Endometrium (tissue), 2 donors: Measurements from ENCODE around the gene RBM23.

ENCODE experiments used
- FAIRE-seq: peaks from 2 replicates; lab custom pipeline; 2012; peaks lifted over from hg19 to GRCh38; lab: Jason Lieb, UNC
- donor health status: control.
- donor health status: control.

The RBM23 gene

GRCh38 chr14:22885975-22886374 is 33.0 kb downstream of the RBM23 start:
- no peak for FAIRE-seq

GRCh38 chr14:22884738-22885523 is 34.0 kb downstream of the RBM23 start:
- no peak for FAIRE-seq

GRCh38 chr14:22884076-22884737 is 34.7 kb downstream of the RBM23 start:
- no peak for FAIRE-seq

- FAIRE-seq, result no peak
Measured at GRCh38 chr14:22883173-22883976, 35.6 kb downstream of the RBM23 start, which contains the start of gene REM2. Gene REM2 (plus strand): TSS chr14:22883222. CDS start chr14:22883288, 66 bp downstream.

GRCh38 chr14:22882529-22883172 is 36.3 kb downstream of the RBM23 start:
- no peak for FAIRE-seq

- no peak for FAIRE-seq
Measured at GRCh38 chr14:22882064-22882463, 36.9 kb downstream of the RBM23 start.

GRCh38 chr14:22878271-22879246 is 40.4 kb downstream of the RBM23 start:
- no peak for FAIRE-seq

- no peak for FAIRE-seq
Measured at GRCh38 chr14:22877000-22877501, 41.9 kb downstream of the RBM23 start.

- FAIRE-seq, result no peak
Measured at GRCh38 chr14:22875748-22876319, 43.1 kb downstream of the RBM23 start.

GRCh38 chr14:22875003-22875747 is 43.8 kb downstream of the RBM23 start:
- no peak for FAIRE-seq

GRCh38 chr14:22872833-22873520 is 46.0 kb downstream of the RBM23 start:
- FAIRE-seq, result no peak

- no peak for FAIRE-seq
Measured at GRCh38 chr14:22872033-22872832, 46.7 kb downstream of the RBM23 start.

GRCh38 chr14:22871224-22872032 is 47.5 kb downstream of the RBM23 start, which contains the start of gene LRP10:
Gene LRP10 (plus strand): TSS chr14:22871740. CDS start chr14:22872304, 564 bp downstream.
- no peak for FAIRE-seq

- FAIRE-seq, result no peak
Measured at GRCh38 chr14:22870811-22871223, 48.1 kb downstream of the RBM23 start.

GRCh38 chr14:22866874-22867273 is 52.1 kb downstream of the RBM23 start:
- FAIRE-seq, result no peak

- FAIRE-seq, result no peak
Measured at GRCh38 chr14:22865424-22866405, 53.2 kb downstream of the RBM23 start.
